GM18858 (cell line): ENCODE results near the gene POLK.

Source experiments
- ATAC-seq: cut with Tn5 transposase; IDR thresholded peaks from one replicate; pipeline ENCODE4 v1.9.1; 2021; ENCODE audit not compliant: unreplicated experiment

The POLK gene

DNA sequence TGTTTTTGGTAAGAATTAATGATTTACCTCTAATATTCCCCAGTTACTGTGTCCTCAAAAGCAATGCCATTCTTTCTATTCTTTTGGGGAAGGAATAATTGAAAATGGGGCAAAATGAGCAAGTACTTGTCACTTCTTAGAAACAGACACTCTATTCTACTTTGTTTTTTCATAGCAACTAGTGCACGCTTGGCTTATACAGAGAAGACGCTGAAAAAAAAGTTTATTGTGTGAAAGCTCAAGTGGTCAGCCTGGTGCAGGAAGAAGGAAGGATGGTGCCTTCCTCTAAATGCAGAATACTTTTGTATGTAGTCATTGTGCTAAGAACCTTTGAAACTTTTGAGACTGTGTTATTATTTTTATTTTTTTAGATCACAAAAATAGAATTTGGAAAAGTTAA lies 129.1 kb downstream of the POLK start:
- ATAC-seq, result no peak

GRCh38 chr5:75648712-75649111 lies 137.0 kb downstream of the POLK start:
- no peak for ATAC-seq
